Right cardiac atrium (tissue), 5 donors: ENCODE data around the gene CCL26. TPM values are rescaled to one million over a fixed set of nuclear protein-coding genes. Genes with fewer than 3 reads are reported as not detected.
"Not testable (repeated sequence)": the region's sequence is repeated elsewhere in the genome, so short reads cannot be mapped to it uniquely, and the experiment has no call there.

Source experiments
- ATAC-seq, 2 donors: fragments of 200-7000 bp; cut with Tn5 transposase; one replicate each; pipeline versions ENCODE4 v1.8.0 to v1.9.1; 2020; ENCODE audit warnings: moderate library complexity in 2 of 2, mild to moderate bottlenecking in 1 of 2
- DNase-seq, 3 donors: peaks; one replicate each; pipeline ENCODE4 v3.0.0-alpha.2; 2020
- H3K27ac ChIP-seq: one replicate; pipeline ENCODE4 v1.5.1; 2013; ENCODE audit warnings: mild to moderate bottlenecking, low read length, control low read depth, moderate library complexity
- H3K27me3 ChIP-seq: one replicate; pipeline ENCODE4 v1.6.1; 2013; ENCODE audit not compliant: control insufficient read depth, insufficient read depth
- H3K4me1 ChIP-seq: one replicate; pipeline ENCODE4 v1.6.1; 2013; ENCODE audit warnings: low read length; ENCODE audit not compliant: control insufficient read depth, insufficient read depth
- H3K4me3 ChIP-seq: one replicate; pipeline ENCODE4 v1.5.1; 2013; ENCODE audit warnings: low read length, control low read depth
- H3K9me3 ChIP-seq: one replicate; pipeline ENCODE4 v1.6.1; 2013; ENCODE audit warnings: low read length; ENCODE audit not compliant: control insufficient read depth
- WGBS: extraction: QIAGEN DNeasy Blood & Tissue Kit; methylation state at CpG from one replicate; pipeline ENCODE4 v1.1.7; 2013; 5-methylcytosine and 5-hydroxymethylcytosine counted together
- intact Hi-C, 4 donors: fragments of 100-400 bp; cut with DNase I; formaldehyde crosslinking; loops; one replicate each; pipeline versions ENCODE4 v1.11.0 to v1.14.0; 2022 to 2023
- polyA plus RNA-seq: library from polyadenylated mRNA; stranded (reverse); fragments of 200-250 nt; gene quantifications from one replicate; pipeline ENCODE4 v1.2.3, GENCODE V29; 2013
- total RNA-seq, 4 donors: library from RNA; stranded (reverse); fragmentation: NEBNext Ultra II Directional; extraction: Animal tissue kit (Norgen Biotek cat#: 25700); gene quantifications; one replicate each; pipeline ENCODE4 v1.2.1, GENCODE V29; 2021
- donor health status: healthy with polysubstance abuse.
- donor health status: DM: no; HTN: yes; CAD: no.
- donor health status: DM: no; HTN: no; CAD: no.
- donor health status: DM: no; HTN: yes; CAD: no; lungs with severe emphysema.
- donor health status: DM: yes; HTN: yes; CAD: no.

The CCL26 gene
- total and polyA plus RNA-seq, 5 donors = 0.59 to 25.2 (median 1.3) TPM

DNA sequence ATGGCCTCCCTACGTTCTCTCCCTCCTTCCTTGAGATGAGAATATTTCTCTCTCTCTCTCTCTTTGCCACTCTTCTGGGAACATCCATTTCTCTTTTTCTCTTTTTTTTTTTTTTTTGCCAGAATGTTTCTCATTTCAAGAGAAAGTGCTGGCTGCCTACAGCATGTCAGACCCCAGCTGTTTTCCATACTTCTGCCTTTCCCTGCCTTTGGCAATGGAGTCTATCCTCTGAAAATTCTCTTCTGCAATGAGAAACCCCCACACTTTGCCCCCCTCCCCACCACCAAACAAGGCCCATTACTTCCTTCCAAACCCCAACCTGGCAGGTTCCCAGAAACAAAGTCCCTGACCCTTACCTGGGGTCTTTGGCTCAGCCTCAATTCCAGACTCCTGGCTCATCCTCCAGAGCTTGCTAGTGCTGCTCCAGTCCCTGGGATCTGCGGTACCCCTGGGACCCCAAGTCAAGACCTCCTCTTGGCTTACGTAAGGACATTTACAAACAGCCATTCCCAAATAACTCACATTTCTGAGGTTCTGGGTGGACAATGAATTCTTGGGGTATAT lies 17.4 kb upstream of the CCL26 start:
- WGBS = 68% methylated on average over 3 of the region's 3 CpGs
- intact Hi-C loops = no loop called here
- DNase-seq (no peak), ATAC-seq (no peak)
- peaks cover 2% of the 10 kb centered on the region for H3K4me1 ChIP-seq
- H3K4me3 ChIP-seq = no peak overlapping the region
- H3K27me3 ChIP-seq = no peaks in the 10 kb centered on the region
- peak overlapping the region; percentile 29 for H3K27ac ChIP-seq
- no peaks in the 10 kb centered on the region for H3K9me3 ChIP-seq

DNA sequence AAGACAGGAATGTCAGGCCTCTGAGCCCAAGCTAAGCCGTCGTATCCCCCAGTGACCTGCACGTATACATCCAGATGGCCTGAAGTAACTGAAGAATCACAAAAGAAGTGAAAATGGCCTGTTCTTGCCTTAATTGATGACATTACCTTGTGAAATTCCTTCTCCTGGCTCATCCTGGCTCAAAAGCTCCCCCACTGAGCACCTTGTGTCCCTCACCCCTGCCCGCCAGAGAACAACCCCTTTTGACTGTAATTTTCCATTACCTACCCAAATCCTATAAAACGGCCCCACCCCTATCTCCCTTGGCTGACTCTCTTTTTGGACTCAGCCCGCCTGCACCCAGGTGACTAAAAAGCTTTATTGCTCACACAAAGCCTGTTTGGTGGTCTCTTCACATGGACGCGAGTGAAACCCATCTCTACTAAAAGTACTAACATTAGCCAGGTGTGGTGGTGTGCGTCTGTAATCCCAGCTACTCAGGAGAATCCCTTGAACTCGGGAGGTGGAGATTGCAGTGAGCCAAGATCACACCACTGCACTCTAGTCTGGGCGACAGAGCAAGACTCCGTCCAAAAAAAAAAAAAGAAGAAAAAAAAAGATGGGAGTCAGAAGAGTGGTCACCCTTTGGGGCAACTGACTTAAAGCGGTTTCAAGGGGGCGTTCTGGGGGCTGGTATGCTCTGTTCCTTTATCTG lies 16.3 kb upstream of the CCL26 start:
- H3K27ac ChIP-seq, intact Hi-C loops, H3K9me3 ChIP-seq, H3K27me3 ChIP-seq, DNase-seq, ATAC-seq, H3K4me1 ChIP-seq, H3K4me3 ChIP-seq: not testable (repeated sequence)
- WGBS = 77% methylated on average over 14 of the region's 14 CpGs

GRCh38 chr7:75783058-75783457 lies 11.0 kb upstream of the CCL26 start:
- H3K9me3 ChIP-seq, H3K27me3 ChIP-seq, DNase-seq, H3K4me3 ChIP-seq, H3K27ac ChIP-seq, intact Hi-C loops, H3K4me1 ChIP-seq, ATAC-seq: not testable (repeated sequence)
- 70% methylated on average over 5 of the region's 5 CpGs for WGBS

- H3K9me3 ChIP-seq, intact Hi-C loops, ATAC-seq, DNase-seq, H3K27me3 ChIP-seq, H3K4me3 ChIP-seq, H3K4me1 ChIP-seq, H3K27ac ChIP-seq: not testable (repeated sequence)
- 78% methylated on average over 14 of the region's 14 CpGs for WGBS
Measured at GRCh38 chr7:75780647-75781273, 8.7 kb upstream of the CCL26 start.

GRCh38 chr7:75779516-75779915 lies 7.5 kb upstream of the CCL26 start:
- intact Hi-C loops, H3K27me3 ChIP-seq, ATAC-seq, H3K27ac ChIP-seq, H3K4me1 ChIP-seq, DNase-seq, H3K9me3 ChIP-seq, H3K4me3 ChIP-seq: not testable (repeated sequence)
- 82% methylated on average over 11 of the region's 11 CpGs for WGBS

DNA sequence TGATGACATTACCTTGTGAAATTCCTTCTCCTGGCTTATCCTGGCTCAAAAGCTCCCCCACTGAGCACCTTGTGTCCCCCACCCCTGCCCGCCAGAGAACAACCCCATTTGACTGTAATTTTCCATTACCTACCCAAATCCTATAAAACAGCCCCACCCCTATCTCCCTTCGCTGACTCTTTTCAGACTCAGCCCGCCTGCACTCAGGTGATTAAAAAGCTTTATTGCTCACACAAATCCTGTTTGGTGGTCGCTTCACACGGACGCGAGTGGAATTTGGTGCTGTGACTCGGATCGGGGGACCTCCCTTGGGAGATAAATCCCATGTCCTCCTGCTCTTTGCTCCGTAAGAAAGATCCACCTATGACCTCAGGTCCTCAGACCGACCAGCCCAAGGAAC lies 7.0 kb upstream of the CCL26 start:
- H3K4me1 ChIP-seq, H3K9me3 ChIP-seq, intact Hi-C loops, DNase-seq, H3K27ac ChIP-seq, H3K27me3 ChIP-seq, ATAC-seq, H3K4me3 ChIP-seq: not testable (repeated sequence)
- WGBS = 70% methylated on average over 11 of the region's 11 CpGs

DNA sequence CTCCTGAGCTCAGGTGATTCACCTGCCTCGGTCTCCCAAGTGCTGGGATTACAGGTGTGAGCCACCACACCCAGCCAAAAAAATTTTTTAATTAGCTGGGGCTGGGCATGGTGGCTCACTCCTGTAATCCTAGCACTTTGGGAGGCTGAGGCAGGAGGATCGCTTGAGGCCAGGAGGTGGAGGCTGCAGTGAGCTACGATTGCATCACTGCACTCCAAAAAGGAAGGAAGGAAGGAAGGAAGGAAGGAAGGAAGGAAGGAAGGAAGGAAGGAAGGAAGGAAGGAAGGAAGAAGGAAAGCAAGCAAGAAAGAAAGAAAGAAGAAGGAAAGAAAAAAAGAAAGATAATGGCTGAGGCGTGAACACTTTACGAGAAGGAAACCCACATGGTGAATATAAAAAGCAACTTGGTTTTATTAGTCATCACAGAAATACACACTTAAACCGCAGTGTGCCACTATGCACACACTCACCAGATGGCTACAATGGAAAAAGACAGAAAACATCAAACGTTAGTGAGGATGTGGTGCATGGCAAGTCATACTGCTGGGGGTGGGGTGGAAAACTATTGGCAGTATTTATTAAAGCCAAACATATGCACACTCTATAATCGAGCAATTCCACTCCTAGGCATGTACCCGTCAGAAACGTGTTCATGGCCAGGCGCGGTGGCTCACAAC lies 4.4 kb upstream of the CCL26 start:
- DNase-seq (no peak), ATAC-seq (no peak)
- H3K27ac ChIP-seq = no peak overlapping the region
- no peaks in the 10 kb centered on the region for H3K27me3 ChIP-seq
- intact Hi-C loops = no loop called here
- no peaks in the 10 kb centered on the region for H3K4me1 ChIP-seq
- H3K9me3 ChIP-seq = no peaks in the 10 kb centered on the region
- WGBS = 72% methylated on average over 12 of the region's 12 CpGs
- no peak overlapping the region for H3K4me3 ChIP-seq

DNA sequence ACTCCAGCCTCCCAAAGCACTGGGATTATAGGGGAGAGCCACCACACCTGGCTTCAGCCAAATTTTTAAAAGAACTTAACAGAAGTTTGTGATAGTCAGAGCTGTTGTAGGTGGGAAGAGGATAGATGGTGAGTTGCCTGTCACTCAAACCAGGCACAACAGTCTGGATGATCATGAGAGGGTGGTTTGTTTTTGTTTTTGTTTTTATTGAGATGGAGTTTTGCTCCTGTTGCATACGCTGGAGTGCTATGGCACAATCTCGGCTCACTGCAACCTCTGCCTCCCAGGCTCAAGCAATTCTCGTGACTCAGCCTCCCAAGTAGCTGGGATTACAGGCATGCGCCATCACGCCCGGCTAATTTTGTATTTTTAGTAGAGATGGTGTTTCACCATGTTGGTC lies 1.9 kb upstream of the CCL26 start:
- H3K27ac ChIP-seq, intact Hi-C loops, ATAC-seq, H3K9me3 ChIP-seq, H3K27me3 ChIP-seq, H3K4me3 ChIP-seq, H3K4me1 ChIP-seq, DNase-seq: not testable (repeated sequence)
- 94% methylated on average over 6 of the region's 6 CpGs for WGBS

DNA sequence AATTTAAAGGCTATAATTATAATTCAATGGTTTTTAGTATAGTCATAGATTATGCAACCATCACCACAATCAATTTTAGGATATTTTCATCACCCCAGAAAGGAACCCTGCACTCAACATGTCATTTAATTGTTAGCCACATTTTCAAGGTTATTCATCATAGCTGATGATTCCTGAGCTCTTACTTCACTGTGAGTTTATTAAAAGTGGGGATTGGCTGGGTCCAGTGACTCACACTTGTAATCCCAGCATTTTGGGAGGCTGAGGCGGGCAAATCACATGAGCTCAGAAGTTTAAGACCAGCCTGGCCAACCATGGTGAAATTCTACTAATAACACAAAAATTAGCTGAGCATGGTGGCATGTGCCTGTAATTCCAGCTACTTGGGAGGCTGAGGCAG lies 787 bp downstream of the CCL26 start:
- 86% methylated on average over 1 of the region's 1 CpG for WGBS
- DNase-seq (no peak), ATAC-seq (no peak)
- Histone ChIP-seq H3K4me3 (no peak overlapping the region), H3K4me1 (no peaks in the 10 kb centered on the region), H3K27me3 (no peaks in the 10 kb centered on the region), H3K9me3 (no peaks in the 10 kb centered on the region), H3K27ac (no peak overlapping the region)
- intact Hi-C loops = no loop called here

GRCh38 chr7:75762350-75762917 lies 9.6 kb downstream of the CCL26 start:
- H3K4me3 ChIP-seq = no peak overlapping the region
- DNase-seq = no peak
- peak; percentile 84 to 89 for ATAC-seq
- intact Hi-C loops = no loop called here
- H3K4me1 ChIP-seq = no peaks in the 10 kb centered on the region
- no peaks in the 10 kb centered on the region for H3K27me3 ChIP-seq
- no peak overlapping the region for H3K27ac ChIP-seq
- no peaks in the 10 kb centered on the region for H3K9me3 ChIP-seq
- WGBS = 9% methylated on average over 2 of the region's 2 CpGs

- intact Hi-C loops, ATAC-seq: not testable (repeated sequence)
- 84% methylated on average over 3 of the region's 3 CpGs for WGBS
Measured at GRCh38 chr7:75761801-75762200, 10.2 kb downstream of the CCL26 start.

More at GRCh38 chr7:75761801-75762200, 10.2 kb downstream of the CCL26 start:
- H3K4me3 ChIP-seq, H3K9me3 ChIP-seq, H3K27ac ChIP-seq, H3K4me1 ChIP-seq, DNase-seq, H3K27me3 ChIP-seq: not testable (repeated sequence)
